Daoy (cell line): Measurements from ENCODE around the gene SLC25A6. TPM values are rescaled to one million over a fixed set of nuclear protein-coding genes. Genes with fewer than 3 reads are reported as not detected.
"Not testable (repeated sequence)": the region's sequence is repeated elsewhere in the genome, so short reads cannot be mapped to it uniquely, and the experiment has no call there.

Experiments used
- DNase-seq: peaks from one replicate; pipeline ENCODE4 v3.0.0-alpha.2; 2015; ENCODE audit warnings: low read depth
- total RNA-seq: library from RNA; depleted of rRNA; stranded (reverse); fragments of >200 nt; shearing (Covaris generic); gene quantifications from 2 replicates; pipeline ENCODE4 v1.2.3, GENCODE V29; 2014; rRNA removed

SLC25A6 gene
- total RNA-seq, 1 experiment from 2014 or later = 77.5 TPM

GRCh38 chrX:1354036-1355019 lies 37.6 kb downstream of the SLC25A6 start:
- no peak for DNase-seq

- no peak for DNase-seq
Observed at GRCh38 chrX:1351981-1352714, 39.8 kb downstream of the SLC25A6 start.

DNA sequence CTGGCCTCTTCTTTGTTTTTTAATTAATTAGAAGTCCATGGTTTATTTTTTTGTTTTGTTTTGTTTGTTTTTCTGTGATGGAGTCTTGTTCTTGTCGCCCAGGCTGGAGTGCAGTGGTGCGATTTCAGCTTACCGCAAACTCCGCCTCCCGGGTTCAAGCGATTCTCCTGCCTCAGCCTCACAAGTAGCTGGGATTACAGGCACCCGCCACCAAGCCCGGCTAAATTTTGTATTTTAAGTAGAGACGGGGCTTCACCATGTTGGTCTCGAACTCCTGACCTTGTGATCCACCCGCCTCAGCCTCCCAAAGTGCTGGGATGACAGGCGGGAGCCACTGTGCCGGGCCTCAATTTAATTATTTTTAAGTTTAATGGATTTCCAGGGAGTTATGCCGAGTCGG lies 42.3 kb downstream of the SLC25A6 start:
- not testable (repeated sequence) for DNase-seq

- DNase-seq = no peak
Observed at GRCh38 chrX:1341545-1342184, 50.2 kb downstream of the SLC25A6 start.

DNA sequence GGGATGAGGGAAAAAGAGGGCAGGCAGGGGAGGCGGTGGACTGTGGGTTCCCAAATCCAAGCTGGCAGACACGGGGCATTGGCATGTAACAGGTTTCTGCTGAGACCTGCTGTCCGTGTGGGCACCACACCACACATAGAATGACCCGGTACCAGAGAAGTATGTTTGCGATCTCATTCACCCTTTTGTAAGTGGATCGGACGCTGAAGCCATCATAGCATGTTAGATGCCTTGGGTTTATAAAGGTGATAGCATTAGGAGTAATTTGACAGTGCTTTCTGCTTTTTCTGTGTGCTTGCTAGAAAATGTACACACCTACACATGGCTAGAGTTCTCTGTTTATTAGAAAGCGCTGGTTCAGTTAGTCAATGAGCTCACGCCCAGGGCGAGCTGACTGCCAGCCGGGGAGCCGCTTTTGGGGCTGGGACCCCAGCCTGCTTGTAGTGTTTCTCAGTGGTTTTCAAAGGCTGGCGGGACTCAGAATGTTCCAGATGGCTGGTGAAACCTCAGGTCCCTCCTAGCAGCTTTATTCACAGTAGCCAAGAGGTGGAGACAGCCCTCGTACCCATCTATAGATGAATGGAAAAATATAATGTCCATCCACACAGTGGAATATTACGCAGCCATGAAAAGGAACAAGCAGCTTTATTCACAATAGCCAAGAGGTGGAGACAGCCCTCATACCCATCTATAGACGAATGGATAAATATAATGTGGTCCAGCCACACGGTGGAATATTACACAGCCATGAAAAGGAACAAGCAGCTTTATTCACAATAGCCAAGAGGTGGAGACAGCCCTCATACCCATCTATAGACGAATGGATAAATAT lies 54.7 kb downstream of the SLC25A6 start:
- no peak for DNase-seq

DNA sequence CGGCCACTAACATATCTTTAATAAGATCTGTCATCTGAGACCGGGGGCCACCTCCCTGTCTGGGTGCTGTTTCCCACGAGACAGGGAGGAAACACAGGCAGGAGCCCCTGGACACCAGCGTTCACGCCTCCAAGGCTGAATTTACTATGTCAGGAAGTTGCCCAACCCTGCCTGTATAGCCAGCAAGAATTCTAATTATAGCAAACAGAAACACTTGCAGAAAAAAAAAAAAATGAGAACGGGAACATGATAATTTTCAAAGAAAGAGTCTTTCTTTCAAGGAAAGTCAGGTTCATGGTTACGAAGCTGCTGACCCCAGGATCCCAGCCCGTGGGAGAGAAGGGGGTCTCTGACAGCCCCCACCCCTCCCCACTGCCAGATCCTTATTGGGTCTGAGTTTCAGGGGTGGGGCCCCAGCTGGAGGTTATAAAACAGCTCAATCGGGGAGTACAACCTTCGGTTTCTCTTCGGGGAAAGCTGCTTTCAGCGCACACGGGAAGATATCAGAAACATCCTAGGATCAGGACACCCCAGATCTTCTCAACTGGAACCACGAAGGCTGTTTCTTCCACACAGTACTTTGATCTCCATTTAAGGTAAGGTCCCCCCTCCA lies 55.5 kb downstream of the SLC25A6 start, which contains the start of gene IL3RA:
IL3RA (plus strand) TSS at position 455 of the 613 bp plus-strand sequence. CDS start 4,981 bp downstream, outside the sequence.
- DNase-seq = no peak

Other genes with a start within 250 kb of the SLC25A6 start
- gene CRLF2, start 179.5 kb downstream of the SLC25A6 start, total RNA-seq = 0.46 TPM in 1 of 2 replicates, not detected in the other
- gene CSF2RA, start 123.3 kb downstream of the SLC25A6 start, total RNA-seq = 1.4 TPM in 1 of 2 replicates, not detected in the other
- gene IL3RA, start 55.3 kb downstream of the SLC25A6 start, total RNA-seq = not detected in 2 replicates
- gene ASMTL, start 60.8 kb upstream of the SLC25A6 start, total RNA-seq = 0.74 and 2.3 TPM in 2 replicates
- 0.11 TPM in 1 of 2 replicates, not detected in the other for gene P2RY8, start 145.1 kb upstream of the SLC25A6 start, total RNA-seq
- gene AKAP17A, start 199.5 kb upstream of the SLC25A6 start, total RNA-seq = 14.8 and 16.7 TPM in 2 replicates
- not detected in 2 replicates for gene ASMT, start 222.9 kb upstream of the SLC25A6 start, total RNA-seq